ENCODE measurements around the gene NDUFV2.

Gene NDUFV2

GRCh38 chr18:9066358-9066757 is 36.1 kb upstream of the NDUFV2 start:
- no peak for DNase-seq (ENCODE audit: low read depth, low spot score)
- TF ChIP-seq EZH2 (IDR thresholded peaks at IDR 0.05) (no peak), POLR2AphosphoS5 (IDR thresholded peaks at IDR 0.05; ENCODE audit: borderline replicate concordance, low read depth, low read length) (no peak), FOXP2 (optimal IDR thresholded peaks at IDR 0.05; ENCODE audit: control extremely low read depth, extremely low read length, insufficient read depth) (no peak)
- Histone ChIP-seq H3K36me3 (ENCODE audit: insufficient read depth, low read length) (no peaks in the 10 kb centered on the region), H3K9me3 (ENCODE audit: low read depth, low read length) (no peaks in the 10 kb centered on the region), H3K27ac (no peak overlapping the region), H3K9ac (ENCODE audit: insufficient read length) (no peak overlapping the region), H3K4me3 (no peak overlapping the region)

DNA sequence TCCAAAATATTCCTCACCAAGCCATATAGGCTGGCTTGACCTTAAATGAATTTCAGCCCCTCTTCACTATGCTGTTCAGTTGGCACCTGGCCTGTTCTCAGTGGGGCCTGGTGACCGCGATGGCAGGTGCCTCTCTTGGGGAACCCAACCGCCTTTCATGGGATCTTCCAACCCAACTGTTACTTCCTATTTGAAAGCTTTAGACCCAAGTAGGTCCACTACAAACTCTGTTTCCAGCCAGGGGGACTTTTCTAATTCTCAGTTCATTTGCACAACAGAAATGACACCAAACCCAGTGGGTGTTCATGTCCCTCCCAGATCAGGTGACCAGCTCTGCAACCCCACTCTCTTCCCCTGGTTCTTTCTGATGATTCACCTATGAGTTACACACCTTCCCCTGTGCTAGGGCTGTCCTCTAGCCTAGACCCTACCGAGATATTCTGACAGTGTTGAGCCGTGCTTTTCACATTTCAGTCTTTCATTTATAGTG is 35.6 kb upstream of the NDUFV2 start:
- no peak for TF ChIP-seq EZH2 (IDR thresholded peaks at IDR 0.05)
- TF ChIP-seq POLR2AphosphoS5 (IDR thresholded peaks at IDR 0.05; ENCODE audit: borderline replicate concordance, low read depth, low read length): no peak
- no peak for TF ChIP-seq FOXP2 (optimal IDR thresholded peaks at IDR 0.05; ENCODE audit: control extremely low read depth, extremely low read length, insufficient read depth)
- DNase-seq (ENCODE audit: low read depth, low spot score): no peak
- no peaks in the 10 kb centered on the region for H3K9me3 ChIP-seq (ENCODE audit: low read depth, low read length)
- no peaks in the 10 kb centered on the region for H3K36me3 ChIP-seq (ENCODE audit: insufficient read depth, low read length)
- H3K4me3 ChIP-seq: no peak overlapping the region
- no peak overlapping the region for H3K27ac ChIP-seq
- no peak overlapping the region for H3K9ac ChIP-seq (ENCODE audit: insufficient read length)

DNA sequence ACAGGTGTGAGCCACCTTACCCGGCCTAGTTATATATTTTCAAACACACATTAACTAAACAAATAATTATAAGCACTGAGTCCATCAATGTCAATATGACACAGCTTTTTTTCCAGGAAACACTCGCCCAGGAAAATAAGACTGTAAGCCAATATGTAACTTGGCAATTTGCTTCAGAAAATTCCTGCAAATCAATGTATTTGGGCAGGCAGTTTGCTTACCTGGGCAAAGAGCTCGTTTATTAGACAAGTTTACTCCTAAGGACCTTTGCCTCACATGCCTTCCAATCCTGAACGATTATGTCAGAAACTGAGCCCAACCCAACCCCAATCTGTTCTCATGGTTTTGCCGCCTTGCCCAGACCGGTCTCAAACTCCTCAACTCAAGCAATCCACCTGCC is 34.7 kb upstream of the NDUFV2 start:
- DNase-seq (ENCODE audit: low read depth, low spot score): no peak
- Histone ChIP-seq H3K27ac (no peak overlapping the region), H3K9ac (ENCODE audit: insufficient read length) (no peak overlapping the region), H3K9me3 (ENCODE audit: low read depth, low read length) (no peaks in the 10 kb centered on the region), H3K4me3 (no peak overlapping the region), H3K36me3 (ENCODE audit: insufficient read depth, low read length) (no peaks in the 10 kb centered on the region)
- TF ChIP-seq EZH2 (IDR thresholded peaks at IDR 0.05): no peak
- TF ChIP-seq POLR2AphosphoS5 (IDR thresholded peaks at IDR 0.05; ENCODE audit: borderline replicate concordance, low read depth, low read length): no peak
- no peak for TF ChIP-seq FOXP2 (optimal IDR thresholded peaks at IDR 0.05; ENCODE audit: control extremely low read depth, extremely low read length, insufficient read depth)

DNA sequence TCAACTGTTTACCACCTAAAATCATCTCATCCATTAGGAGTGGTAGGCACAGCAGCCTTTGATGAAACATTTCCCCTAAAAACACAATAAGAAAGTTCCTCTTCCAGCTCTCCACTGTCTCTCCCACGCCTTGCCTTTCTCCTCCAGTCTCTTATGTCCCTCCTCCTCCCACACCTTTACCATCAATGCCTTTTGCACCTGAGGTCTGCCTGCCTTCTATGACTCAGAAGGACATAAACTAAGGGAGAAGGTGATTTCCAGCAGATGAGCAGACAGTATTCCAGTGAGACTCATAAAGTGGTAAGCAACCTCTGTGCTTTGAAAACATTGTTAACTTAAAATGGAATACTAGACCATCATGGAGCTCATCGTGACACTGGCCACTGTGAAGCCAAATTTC is 34.2 kb upstream of the NDUFV2 start:
- Histone ChIP-seq H3K4me3 (no peak overlapping the region), H3K27ac (no peak overlapping the region), H3K36me3 (ENCODE audit: insufficient read depth, low read length) (no peaks in the 10 kb centered on the region), H3K9ac (ENCODE audit: insufficient read length) (no peak overlapping the region), H3K9me3 (ENCODE audit: low read depth, low read length) (no peaks in the 10 kb centered on the region)
- no peak for DNase-seq (ENCODE audit: low read depth, low spot score)
- TF ChIP-seq POLR2AphosphoS5 (IDR thresholded peaks at IDR 0.05; ENCODE audit: borderline replicate concordance, low read depth, low read length): no peak
- no peak for TF ChIP-seq FOXP2 (optimal IDR thresholded peaks at IDR 0.05; ENCODE audit: control extremely low read depth, extremely low read length, insufficient read depth)
- no peak for TF ChIP-seq EZH2 (IDR thresholded peaks at IDR 0.05)

DNA sequence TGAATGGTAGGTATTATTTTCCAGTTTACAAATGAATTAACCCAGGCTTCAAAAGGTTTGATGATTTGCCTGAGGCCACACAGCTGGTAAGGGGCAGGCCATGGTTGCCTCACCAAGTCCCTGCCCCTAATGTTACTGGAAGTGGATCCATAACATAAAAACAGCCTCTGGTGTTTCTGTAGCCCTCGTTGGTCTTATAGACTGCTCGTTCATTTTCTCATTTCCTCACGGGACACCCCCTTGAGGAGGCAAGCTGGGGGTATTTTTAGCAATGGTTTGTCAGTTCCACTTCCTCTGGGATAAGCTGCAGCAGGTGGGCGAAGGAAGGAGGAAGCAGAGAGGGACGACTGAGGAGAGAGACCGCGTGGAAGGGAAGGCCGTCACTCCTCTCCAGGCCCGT is 32.9 kb upstream of the NDUFV2 start:
- no peak for DNase-seq (ENCODE audit: low read depth, low spot score)
- H3K4me3 ChIP-seq: no peak overlapping the region
- no peak for TF ChIP-seq FOXP2 (optimal IDR thresholded peaks at IDR 0.05; ENCODE audit: control extremely low read depth, extremely low read length, insufficient read depth)
- TF ChIP-seq EZH2 (IDR thresholded peaks at IDR 0.05): no peak
- no peak for TF ChIP-seq POLR2AphosphoS5 (IDR thresholded peaks at IDR 0.05; ENCODE audit: borderline replicate concordance, low read depth, low read length)
- no peaks in the 10 kb centered on the region for H3K9me3 ChIP-seq (ENCODE audit: low read depth, low read length)
- no peak overlapping the region for H3K27ac ChIP-seq
- H3K36me3 ChIP-seq (ENCODE audit: insufficient read depth, low read length): no peaks in the 10 kb centered on the region
- H3K9ac ChIP-seq (ENCODE audit: insufficient read length): peak overlapping the region; percentile 32

DNA sequence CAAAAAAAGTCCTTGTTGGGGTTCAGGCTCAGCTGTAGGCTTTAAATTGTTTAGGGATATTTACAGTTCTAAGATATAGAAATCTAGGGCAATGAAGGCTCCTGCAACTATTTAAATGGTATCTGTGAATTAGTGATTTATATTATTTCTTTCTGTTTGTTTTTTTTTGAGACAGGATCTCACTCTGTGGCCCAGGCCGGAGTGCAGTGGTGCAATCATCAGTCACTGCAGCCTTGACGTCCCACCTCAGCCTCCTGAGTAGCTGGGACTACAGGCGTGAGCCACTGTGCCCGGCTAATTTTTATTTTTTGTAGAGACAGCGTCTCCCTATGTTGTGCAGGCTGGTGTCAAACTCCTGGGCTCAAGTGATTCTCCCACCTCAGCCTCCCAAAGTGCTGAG is 32.3 kb upstream of the NDUFV2 start:
- H3K36me3 ChIP-seq (ENCODE audit: insufficient read depth, low read length): no peaks in the 10 kb centered on the region

DNA sequence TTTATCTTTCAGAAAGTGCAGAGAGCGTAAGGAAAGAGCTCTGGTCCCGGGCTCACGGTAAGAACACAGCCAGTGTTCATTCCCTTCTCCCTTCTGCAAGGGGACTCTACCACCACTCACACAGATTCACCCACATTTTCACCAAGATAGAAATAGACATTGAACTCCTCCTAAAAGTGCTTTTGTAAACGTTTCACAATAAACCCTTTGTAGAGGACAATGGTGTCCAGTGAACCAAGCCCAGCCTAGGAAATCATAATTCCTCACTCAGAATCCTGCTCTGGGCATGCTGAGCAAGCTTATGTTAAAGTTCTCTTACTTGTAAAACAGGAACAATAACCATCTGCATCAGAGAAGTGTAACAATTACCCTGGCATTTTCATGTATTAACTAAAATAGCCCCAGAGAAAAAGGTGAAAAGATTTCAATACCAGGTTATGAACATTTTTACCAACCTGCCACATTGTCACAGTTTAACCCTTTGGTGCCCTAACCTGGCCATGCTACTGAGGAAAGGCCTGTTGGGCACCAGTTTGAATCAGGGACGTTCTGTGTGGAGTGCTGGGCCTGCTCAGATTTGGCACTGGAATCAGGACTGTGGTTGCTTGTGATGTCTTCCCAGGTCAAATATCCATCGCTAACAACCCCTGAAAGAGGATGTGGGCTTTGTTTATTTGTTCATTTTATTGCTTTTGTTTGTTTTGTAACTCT is 22.5 kb upstream of the NDUFV2 start:
- H3K9ac ChIP-seq (ENCODE audit: insufficient read length): no peak overlapping the region
- H3K4me3 ChIP-seq: no peak overlapping the region
- H3K27ac ChIP-seq: no peak overlapping the region
- no peak for DNase-seq (ENCODE audit: low read depth, low spot score)
- no peaks in the 10 kb centered on the region for H3K36me3 ChIP-seq (ENCODE audit: insufficient read depth, low read length)
- H3K9me3 ChIP-seq (ENCODE audit: low read depth, low read length): no peaks in the 10 kb centered on the region
- TF ChIP-seq EZH2 (IDR thresholded peaks at IDR 0.05) (no peak), FOXP2 (optimal IDR thresholded peaks at IDR 0.05; ENCODE audit: control extremely low read depth, extremely low read length, insufficient read depth) (no peak), POLR2AphosphoS5 (IDR thresholded peaks at IDR 0.05; ENCODE audit: borderline replicate concordance, low read depth, low read length) (no peak)

More for the DNA sequence above, 32.3 kb upstream of the NDUFV2 start:
- no peak for DNase-seq (ENCODE audit: low read depth, low spot score)
- Histone ChIP-seq H3K4me3 (no peak overlapping the region), H3K9ac (ENCODE audit: insufficient read length) (peak overlapping the region; percentile 32), H3K9me3 (ENCODE audit: low read depth, low read length) (no peaks in the 10 kb centered on the region), H3K27ac (no peak overlapping the region)
- no peak for TF ChIP-seq FOXP2 (optimal IDR thresholded peaks at IDR 0.05; ENCODE audit: control extremely low read depth, extremely low read length, insufficient read depth)

DNA sequence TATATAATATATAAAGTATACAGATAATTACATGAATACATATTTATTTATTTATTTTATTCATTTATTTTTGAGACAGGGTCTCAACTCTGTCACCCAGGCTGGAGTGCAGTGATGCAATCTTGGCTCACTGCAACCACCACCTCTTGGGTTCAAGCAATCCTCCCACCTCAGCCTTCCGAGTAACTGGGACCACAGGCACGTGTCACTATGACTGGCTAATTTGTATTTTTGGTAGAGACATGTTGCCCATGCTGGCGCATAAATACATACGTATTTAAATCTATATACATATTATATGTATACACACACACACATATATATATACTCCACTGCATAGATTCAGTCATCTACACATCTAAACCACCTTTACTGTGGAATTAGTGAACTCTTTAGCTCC is 20.6 kb upstream of the NDUFV2 start:
- H3K9ac ChIP-seq (ENCODE audit: insufficient read length): no peak overlapping the region
- no peak overlapping the region for H3K27ac ChIP-seq
- no peak for DNase-seq (ENCODE audit: low read depth, low spot score)

More for the DNA sequence above, 20.6 kb upstream of the NDUFV2 start:
- TF ChIP-seq POLR2AphosphoS5 (IDR thresholded peaks at IDR 0.05; ENCODE audit: borderline replicate concordance, low read depth, low read length): no peak
- no peak for TF ChIP-seq EZH2 (IDR thresholded peaks at IDR 0.05)
- no peak for TF ChIP-seq FOXP2 (optimal IDR thresholded peaks at IDR 0.05; ENCODE audit: control extremely low read depth, extremely low read length, insufficient read depth)
- no peaks in the 10 kb centered on the region for H3K9me3 ChIP-seq (ENCODE audit: low read depth, low read length)
- H3K36me3 ChIP-seq (ENCODE audit: insufficient read depth, low read length): no peaks in the 10 kb centered on the region
- no peak overlapping the region for H3K4me3 ChIP-seq

Data from SK-N-MC (cell line).